HepG2 (cell line): ENCODE data around the gene SLC4A9.

Source experiments
- BHLHE40 ChIP-seq: IDR thresholded peaks from 2 replicates; pipeline ENCODE4 v1.6.1; 2011; ENCODE audit warnings: low read length, improper control_type of control experiment
- MZF1 ChIP-seq: sonication (generic); formaldehyde crosslinking; IDR thresholded peaks from 2 replicates; pipeline ENCODE4 v1.8.1; 2023; ENCODE audit warnings: mild to moderate bottlenecking, missing genetic modification reagents, borderline replicate concordance
- TAF1 ChIP-seq: sonication (generic); formaldehyde crosslinking; IDR thresholded peaks from 2 replicates; pipeline ENCODE4 v1.4.0; 2020; ENCODE audit warnings: missing genetic modification reagents
- ZNF24 ChIP-seq: fragments of 450-650 bp; IDR thresholded peaks from 2 replicates; pipeline ENCODE4 v1.6.1; 2017; ENCODE audit warnings: antibody characterized with exemption, mild to moderate bottlenecking
- TF ChIP-seq, protein P1 (sequence below): sonication (generic); formaldehyde crosslinking; IDR thresholded peaks from 2 replicates; pipeline ENCODE4 v1.5.0; 2020; ENCODE audit warnings: missing genetic modification reagents, mild to moderate bottlenecking, borderline replicate concordance
- TF ChIP-seq, protein P2 (sequence below), 2 experiments: fragments of 450-650 bp in 1 of 2; sonication (generic) in 1 of 2; formaldehyde crosslinking in 1 of 2; IDR thresholded peaks; 2 replicates each; pipeline versions ENCODE4 v1.6.1 to v1.8.0; 2016 to 2022; ENCODE audit warnings: antibody characterized with exemption in 1 of 2, mild to moderate bottlenecking in 1 of 2, missing genetic modification reagents in 1 of 2
- TF ChIP-seq, protein P3 (sequence below): sonication (generic); formaldehyde crosslinking; IDR thresholded peaks from 2 replicates; pipeline ENCODE4 v1.5.0; 2020; ENCODE audit warnings: mild to moderate bottlenecking, missing genetic modification reagents, moderate library complexity

DNA sequence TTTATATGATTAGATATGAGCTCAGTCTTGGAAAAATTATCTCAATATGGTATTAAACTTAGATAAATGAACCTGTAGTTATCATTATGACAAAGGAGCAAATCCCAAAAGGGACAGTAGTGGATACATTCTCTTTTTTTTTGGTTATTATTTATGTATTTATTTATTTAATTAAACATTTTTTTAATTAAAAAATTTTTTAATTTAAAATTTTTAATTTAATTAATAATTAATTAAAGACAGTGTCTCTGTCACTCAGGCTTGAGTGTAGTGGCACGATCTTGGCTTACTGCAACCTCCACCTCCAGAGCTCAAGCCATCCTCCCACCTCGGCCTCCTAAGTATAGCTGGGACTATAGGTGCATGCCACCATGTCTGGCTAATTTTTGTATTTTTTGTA lies 57.2 kb downstream of the SLC4A9 start:
- no peak for TF ChIP-seq BHLHE40
- TF ChIP-seq ZNF24, result no peak
- no peak for TF ChIP-seq MZF1 (CRISPR knock-in tag)
- TF ChIP-seq TAF1 (CRISPR knock-in tag), result no peak
- TF ChIP-seq, protein P1, sequence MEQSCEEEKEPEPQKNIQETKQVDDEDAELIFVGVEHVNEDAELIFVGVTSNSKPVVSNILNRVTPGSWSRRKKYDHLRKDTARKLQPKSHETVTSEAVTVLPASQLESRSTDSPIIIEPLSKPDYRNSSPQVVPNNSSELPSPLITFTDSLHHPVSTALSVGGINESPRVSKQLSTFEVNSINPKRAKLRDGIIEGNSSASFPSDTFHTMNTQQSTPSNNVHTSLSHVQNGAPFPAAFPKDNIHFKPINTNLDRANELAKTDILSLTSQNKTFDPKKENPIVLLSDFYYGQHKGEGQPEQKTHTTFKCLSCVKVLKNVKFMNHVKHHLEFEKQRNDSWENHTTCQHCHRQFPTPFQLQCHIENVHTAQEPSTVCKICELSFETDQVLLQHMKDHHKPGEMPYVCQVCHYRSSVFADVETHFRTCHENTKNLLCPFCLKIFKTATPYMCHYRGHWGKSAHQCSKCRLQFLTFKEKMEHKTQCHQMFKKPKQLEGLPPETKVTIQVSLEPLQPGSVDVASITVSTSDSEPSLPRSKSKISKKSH (CRISPR knock-in tag), result no peak
- TF ChIP-seq, protein P2, sequence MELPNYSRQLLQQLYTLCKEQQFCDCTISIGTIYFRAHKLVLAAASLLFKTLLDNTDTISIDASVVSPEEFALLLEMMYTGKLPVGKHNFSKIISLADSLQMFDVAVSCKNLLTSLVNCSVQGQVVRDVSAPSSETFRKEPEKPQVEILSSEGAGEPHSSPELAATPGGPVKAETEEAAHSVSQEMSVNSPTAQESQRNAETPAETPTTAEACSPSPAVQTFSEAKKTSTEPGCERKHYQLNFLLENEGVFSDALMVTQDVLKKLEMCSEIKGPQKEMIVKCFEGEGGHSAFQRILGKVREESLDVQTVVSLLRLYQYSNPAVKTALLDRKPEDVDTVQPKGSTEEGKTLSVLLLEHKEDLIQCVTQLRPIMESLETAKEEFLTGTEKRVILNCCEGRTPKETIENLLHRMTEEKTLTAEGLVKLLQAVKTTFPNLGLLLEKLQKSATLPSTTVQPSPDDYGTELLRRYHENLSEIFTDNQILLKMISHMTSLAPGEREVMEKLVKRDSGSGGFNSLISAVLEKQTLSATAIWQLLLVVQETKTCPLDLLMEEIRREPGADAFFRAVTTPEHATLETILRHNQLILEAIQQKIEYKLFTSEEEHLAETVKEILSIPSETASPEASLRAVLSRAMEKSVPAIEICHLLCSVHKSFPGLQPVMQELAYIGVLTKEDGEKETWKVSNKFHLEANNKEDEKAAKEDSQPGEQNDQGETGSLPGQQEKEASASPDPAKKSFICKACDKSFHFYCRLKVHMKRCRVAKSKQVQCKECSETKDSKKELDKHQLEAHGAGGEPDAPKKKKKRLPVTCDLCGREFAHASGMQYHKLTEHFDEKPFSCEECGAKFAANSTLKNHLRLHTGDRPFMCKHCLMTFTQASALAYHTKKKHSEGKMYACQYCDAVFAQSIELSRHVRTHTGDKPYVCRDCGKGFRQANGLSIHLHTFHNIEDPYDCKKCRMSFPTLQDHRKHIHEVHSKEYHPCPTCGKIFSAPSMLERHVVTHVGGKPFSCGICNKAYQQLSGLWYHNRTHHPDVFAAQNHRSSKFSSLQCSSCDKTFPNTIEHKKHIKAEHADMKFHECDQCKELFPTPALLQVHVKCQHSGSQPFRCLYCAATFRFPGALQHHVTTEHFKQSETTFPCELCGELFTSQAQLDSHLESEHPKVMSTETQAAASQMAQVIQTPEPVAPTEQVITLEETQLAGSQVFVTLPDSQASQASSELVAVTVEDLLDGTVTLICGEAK (IDR thresholded peaks at IDR 0.05), result no peak
- TF ChIP-seq, protein P2 (CRISPR knock-in tag; IDR thresholded peaks at IDR 0.05), result no peak
- TF ChIP-seq, protein P3, sequence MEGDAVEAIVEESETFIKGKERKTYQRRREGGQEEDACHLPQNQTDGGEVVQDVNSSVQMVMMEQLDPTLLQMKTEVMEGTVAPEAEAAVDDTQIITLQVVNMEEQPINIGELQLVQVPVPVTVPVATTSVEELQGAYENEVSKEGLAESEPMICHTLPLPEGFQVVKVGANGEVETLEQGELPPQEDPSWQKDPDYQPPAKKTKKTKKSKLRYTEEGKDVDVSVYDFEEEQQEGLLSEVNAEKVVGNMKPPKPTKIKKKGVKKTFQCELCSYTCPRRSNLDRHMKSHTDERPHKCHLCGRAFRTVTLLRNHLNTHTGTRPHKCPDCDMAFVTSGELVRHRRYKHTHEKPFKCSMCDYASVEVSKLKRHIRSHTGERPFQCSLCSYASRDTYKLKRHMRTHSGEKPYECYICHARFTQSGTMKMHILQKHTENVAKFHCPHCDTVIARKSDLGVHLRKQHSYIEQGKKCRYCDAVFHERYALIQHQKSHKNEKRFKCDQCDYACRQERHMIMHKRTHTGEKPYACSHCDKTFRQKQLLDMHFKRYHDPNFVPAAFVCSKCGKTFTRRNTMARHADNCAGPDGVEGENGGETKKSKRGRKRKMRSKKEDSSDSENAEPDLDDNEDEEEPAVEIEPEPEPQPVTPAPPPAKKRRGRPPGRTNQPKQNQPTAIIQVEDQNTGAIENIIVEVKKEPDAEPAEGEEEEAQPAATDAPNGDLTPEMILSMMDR (CRISPR knock-in tag), result no peak
